Sigmoid colon (tissue), 7 donors: Measurements from ENCODE around the gene ORM1. TPM values are rescaled to one million over a fixed set of nuclear protein-coding genes. Genes with fewer than 3 reads are reported as not detected.
"Not testable (repeated sequence)": the region's sequence is repeated elsewhere in the genome, so short reads cannot be mapped to it uniquely, and the experiment has no call there.

Experiments
- DNase-seq: peaks from one replicate; pipeline ENCODE4 v3.0.0-alpha.2; 2019
- H3K27ac ChIP-seq, 4 donors: fragments of 200-600 bp; sonication (generic); one replicate each; pipeline ENCODE4 v1.5.1; 2016 to 2019; ENCODE audit warnings: mild to moderate bottlenecking in 1 of 4
- H3K27me3 ChIP-seq, 3 donors: fragments of 200-600 bp; sonication (generic); one replicate each; pipeline ENCODE4 v1.5.1; 2019; ENCODE audit warnings: mild to moderate bottlenecking in 1 of 3
- H3K36me3 ChIP-seq, 4 donors: fragments of 200-600 bp; sonication (generic); one replicate each; pipeline ENCODE4 v1.5.1; 2016 to 2019
- H3K4me1 ChIP-seq, 4 donors: fragments of 200-600 bp; sonication (generic); one replicate each; pipeline ENCODE4 v1.5.1; 2017 to 2019
- H3K4me3 ChIP-seq, 4 donors: fragments of 200-600 bp; sonication (generic); one replicate each; pipeline ENCODE4 v1.5.1; 2017 to 2019; ENCODE audit warnings: mild to moderate bottlenecking in 2 of 4, moderate library complexity in 1 of 4
- H3K9me3 ChIP-seq, 4 donors: fragments of 200-600 bp in 3 of 4; sonication (generic) in 3 of 4; one replicate each; pipeline versions ENCODE4 v1.5.1 to v1.6.1; 2013 to 2019
- CTCF ChIP-seq, 4 experiments: fragments of 450-650 bp in 3 of 4; fragments of 200-600 bp in 1 of 4; IDR thresholded peaks; one replicate each; pipeline ENCODE4 v1.5.1; 2016 to 2019; ENCODE audit warnings: antibody characterized with exemption in 4 of 4, mild to moderate bottlenecking in 3 of 4, moderate library complexity in 2 of 4
- EP300 ChIP-seq, 4 donors: sonication (generic); formaldehyde crosslinking; IDR thresholded peaks; one replicate each; pipeline ENCODE4 v1.6.1; 2017; ENCODE audit warnings: antibody characterized with exemption in 4 of 4
- POLR2A ChIP-seq, 2 donors: fragments of 450-650 bp; IDR thresholded peaks; one replicate each; pipeline ENCODE4 v1.6.1; 2016; ENCODE audit warnings: antibody characterized with exemption in 2 of 2, mild to moderate bottlenecking in 2 of 2, moderate library complexity in 2 of 2
- POLR2AphosphoS5 ChIP-seq, 4 donors: sonication (generic); formaldehyde crosslinking; IDR thresholded peaks; one replicate each; pipeline ENCODE4 v1.6.1; 2017; ENCODE audit warnings: antibody characterized with exemption in 4 of 4
- WGBS, 2 donors: extraction: QIAGEN DNeasy Blood & Tissue Kit; methylation state at CpG; one replicate each; pipeline ENCODE4 v1.1.7; 2013; 5-methylcytosine and 5-hydroxymethylcytosine counted together
- intact Hi-C: fragments of 100-400 bp; cut with DNase I; formaldehyde crosslinking; loops from one replicate; pipeline ENCODE4 v1.15.1; 2023
- polyA plus RNA-seq, 3 donors: library from polyadenylated mRNA; stranded (reverse); fragments of 200-250 nt; gene quantifications; one replicate each; pipeline ENCODE4 v1.2.3, GENCODE V29; 2013
- total RNA-seq, 4 donors: library from RNA; depleted of rRNA; stranded (reverse); fragments of >200 nt; gene quantifications; one replicate each; pipeline ENCODE4 v1.1.0, GENCODE V29; 2016
- donor health status: healthy with polysubstance abuse.
- donor health status: Bipolar disorder and iron deficiency.
- donor health status: healthy.

ORM1 gene
- total and polyA plus RNA-seq, 7 donors = 1.1 to 1.8 TPM; not detected in 5

- no peaks in the 10 kb centered on the region for H3K27me3 ChIP-seq
- H3K9me3 ChIP-seq = no peaks in the 10 kb centered on the region
- DNase-seq = no peak
- no peaks in the 10 kb centered on the region for H3K36me3 ChIP-seq
- no peak overlapping the region for H3K27ac ChIP-seq
- TF ChIP-seq POLR2AphosphoS5 (IDR thresholded peaks at IDR 0.05) (no peak), CTCF (IDR thresholded peaks at IDR 0.05) (no peak), POLR2A (IDR thresholded peaks at IDR 0.05) (no peak), EP300 (IDR thresholded peaks at IDR 0.05) (no peak)
- H3K4me1 ChIP-seq = no peaks in the 10 kb centered on the region
- 81 to 85% methylated on average over 10 of the region's 10 CpGs for WGBS, 2 donors
- intact Hi-C loops = no loop called here
- H3K4me3 ChIP-seq = no peak overlapping the region
Measured at GRCh38 chr9:114316605-114317230, 6.2 kb upstream of the ORM1 start.

GRCh38 chr9:114317665-114318357 lies 5.1 kb upstream of the ORM1 start:
- Histone ChIP-seq H3K9me3 (no peaks in the 10 kb centered on the region), H3K27ac (no peak overlapping the region), H3K4me1 (no peaks in the 10 kb centered on the region), H3K4me3 (no peak overlapping the region), H3K27me3 (no peaks in the 10 kb centered on the region), H3K36me3 (no peaks in the 10 kb centered on the region)
- WGBS, 2 donors = 85 to 88% methylated on average over 8 of the region's 8 CpGs
- TF ChIP-seq POLR2AphosphoS5 (IDR thresholded peaks at IDR 0.05) (no peak), CTCF (IDR thresholded peaks at IDR 0.05) (no peak), EP300 (IDR thresholded peaks at IDR 0.05) (no peak), POLR2A (IDR thresholded peaks at IDR 0.05) (no peak)
- no peak for DNase-seq
- intact Hi-C loops = no loop called here

- H3K36me3 ChIP-seq = no peaks in the 10 kb centered on the region
- no peaks in the 10 kb centered on the region for H3K9me3 ChIP-seq
- H3K4me3 ChIP-seq = no peak overlapping the region
- no peak for DNase-seq
- intact Hi-C loops = no loop called here
- H3K27ac ChIP-seq = no peak overlapping the region
- WGBS, 2 donors = 92 to 94% methylated on average over 8 of the region's 8 CpGs
- TF ChIP-seq POLR2AphosphoS5 (IDR thresholded peaks at IDR 0.05) (no peak), EP300 (IDR thresholded peaks at IDR 0.05) (no peak), CTCF (IDR thresholded peaks at IDR 0.05) (no peak), POLR2A (IDR thresholded peaks at IDR 0.05) (no peak)
- H3K27me3 ChIP-seq = no peaks in the 10 kb centered on the region
- no peaks in the 10 kb centered on the region for H3K4me1 ChIP-seq
Measured at GRCh38 chr9:114318416-114318815, 4.5 kb upstream of the ORM1 start.

GRCh38 chr9:114319147-114319546 lies 3.8 kb upstream of the ORM1 start:
- H3K4me3 ChIP-seq = no peak overlapping the region
- no peaks in the 10 kb centered on the region for H3K36me3 ChIP-seq
- H3K27ac ChIP-seq = no peak overlapping the region
- no peaks in the 10 kb centered on the region for H3K9me3 ChIP-seq
- intact Hi-C loops = no loop called here
- peak; percentile 8 for DNase-seq
- 50 to 79% methylated on average over 3 of the region's 3 CpGs for WGBS, 2 donors
- H3K27me3 ChIP-seq = no peaks in the 10 kb centered on the region
- TF ChIP-seq EP300 (IDR thresholded peaks at IDR 0.05) (no peak), POLR2A (IDR thresholded peaks at IDR 0.05) (no peak), CTCF (IDR thresholded peaks at IDR 0.05) (no peak), POLR2AphosphoS5 (IDR thresholded peaks at IDR 0.05) (no peak)
- no peaks in the 10 kb centered on the region for H3K4me1 ChIP-seq

- H3K4me3 ChIP-seq, H3K27ac ChIP-seq, H3K9me3 ChIP-seq, H3K27me3 ChIP-seq, H3K36me3 ChIP-seq, H3K4me1 ChIP-seq, DNase-seq, intact Hi-C loops: not testable (repeated sequence)
- 92 to 93% methylated on average over 7 of the region's 7 CpGs for WGBS, 2 donors
Measured at GRCh38 chr9:114320710-114321109, 2.2 kb upstream of the ORM1 start.
